ENCODE data around the gene PRSS58.

- no peak for TF ChIP-seq EZH2 (IDR thresholded peaks at IDR 0.05; ENCODE audit: borderline replicate concordance, low read depth, low read length, poor library complexity, severe bottlenecking)
- TF ChIP-seq, protein P1, sequence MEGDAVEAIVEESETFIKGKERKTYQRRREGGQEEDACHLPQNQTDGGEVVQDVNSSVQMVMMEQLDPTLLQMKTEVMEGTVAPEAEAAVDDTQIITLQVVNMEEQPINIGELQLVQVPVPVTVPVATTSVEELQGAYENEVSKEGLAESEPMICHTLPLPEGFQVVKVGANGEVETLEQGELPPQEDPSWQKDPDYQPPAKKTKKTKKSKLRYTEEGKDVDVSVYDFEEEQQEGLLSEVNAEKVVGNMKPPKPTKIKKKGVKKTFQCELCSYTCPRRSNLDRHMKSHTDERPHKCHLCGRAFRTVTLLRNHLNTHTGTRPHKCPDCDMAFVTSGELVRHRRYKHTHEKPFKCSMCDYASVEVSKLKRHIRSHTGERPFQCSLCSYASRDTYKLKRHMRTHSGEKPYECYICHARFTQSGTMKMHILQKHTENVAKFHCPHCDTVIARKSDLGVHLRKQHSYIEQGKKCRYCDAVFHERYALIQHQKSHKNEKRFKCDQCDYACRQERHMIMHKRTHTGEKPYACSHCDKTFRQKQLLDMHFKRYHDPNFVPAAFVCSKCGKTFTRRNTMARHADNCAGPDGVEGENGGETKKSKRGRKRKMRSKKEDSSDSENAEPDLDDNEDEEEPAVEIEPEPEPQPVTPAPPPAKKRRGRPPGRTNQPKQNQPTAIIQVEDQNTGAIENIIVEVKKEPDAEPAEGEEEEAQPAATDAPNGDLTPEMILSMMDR (conservative IDR thresholded peaks at IDR 0.05; ENCODE audit: low read depth, low read length), result no peak
Measured at GRCh38 chr7:142248166-142249160, 9.4 kb downstream of the PRSS58 start.
